ENCODE results near the gene ADAM19. TPM values are rescaled to one million over a fixed set of nuclear protein-coding genes. Genes with fewer than 3 reads are reported as not detected.

ADAM19 gene
- polyA plus RNA-seq, 1 donor from 2014 or later = 9.9 TPM

GRCh38 chr5:157478726-157479125 lies 96.8 kb downstream of the ADAM19 start:
- Histone ChIP-seq H3K9me2 (ENCODE audit: insufficient read depth, low read length) (no peaks in the 10 kb centered on the region), H3K4me3 (ENCODE audit: low read length) (no peak overlapping the region), H3K36me3 (ENCODE audit: insufficient read depth, low read length) (peaks cover 8% of the 10 kb centered on the region), H3K9ac (ENCODE audit: low read length) (no peak overlapping the region), H3K27ac (ENCODE audit: low read length) (no peak overlapping the region), H3K27me3 (ENCODE audit: insufficient read depth, low read depth, low read length) (no peaks in the 10 kb centered on the region), H4K20me1 (ENCODE audit: insufficient read depth) (no peaks in the 10 kb centered on the region), H3K79me2 (replicated peaks; ENCODE audit: insufficient read depth, low read length) (no peaks in the 10 kb centered on the region), H2AFZ (ENCODE audit: low read depth, low read length) (no peak overlapping the region), H3K9me3 (ENCODE audit: low read length) (no peaks in the 10 kb centered on the region), H3K4me2 (ENCODE audit: low read length) (no peak overlapping the region), H3F3A (ENCODE audit: insufficient read depth, low read length, poor library complexity, severe bottlenecking) (no peaks in the 10 kb centered on the region)
- no peak for TF ChIP-seq EZH2 (IDR thresholded peaks at IDR 0.05; ENCODE audit: borderline replicate concordance, insufficient read depth, low read length, poor library complexity, severe bottlenecking)
- TF ChIP-seq, protein P1, sequence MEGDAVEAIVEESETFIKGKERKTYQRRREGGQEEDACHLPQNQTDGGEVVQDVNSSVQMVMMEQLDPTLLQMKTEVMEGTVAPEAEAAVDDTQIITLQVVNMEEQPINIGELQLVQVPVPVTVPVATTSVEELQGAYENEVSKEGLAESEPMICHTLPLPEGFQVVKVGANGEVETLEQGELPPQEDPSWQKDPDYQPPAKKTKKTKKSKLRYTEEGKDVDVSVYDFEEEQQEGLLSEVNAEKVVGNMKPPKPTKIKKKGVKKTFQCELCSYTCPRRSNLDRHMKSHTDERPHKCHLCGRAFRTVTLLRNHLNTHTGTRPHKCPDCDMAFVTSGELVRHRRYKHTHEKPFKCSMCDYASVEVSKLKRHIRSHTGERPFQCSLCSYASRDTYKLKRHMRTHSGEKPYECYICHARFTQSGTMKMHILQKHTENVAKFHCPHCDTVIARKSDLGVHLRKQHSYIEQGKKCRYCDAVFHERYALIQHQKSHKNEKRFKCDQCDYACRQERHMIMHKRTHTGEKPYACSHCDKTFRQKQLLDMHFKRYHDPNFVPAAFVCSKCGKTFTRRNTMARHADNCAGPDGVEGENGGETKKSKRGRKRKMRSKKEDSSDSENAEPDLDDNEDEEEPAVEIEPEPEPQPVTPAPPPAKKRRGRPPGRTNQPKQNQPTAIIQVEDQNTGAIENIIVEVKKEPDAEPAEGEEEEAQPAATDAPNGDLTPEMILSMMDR (IDR thresholded peaks at IDR 0.05; ENCODE audit: poor library complexity, severe bottlenecking) = no peak
- no peak for TF ChIP-seq RAD21 (conservative IDR thresholded peaks at IDR 0.05)
- no peak for TF ChIP-seq EP300 (conservative IDR thresholded peaks at IDR 0.05; ENCODE audit: poor library complexity, severe bottlenecking)
- no peak for TF ChIP-seq MXI1 (conservative IDR thresholded peaks at IDR 0.05; ENCODE audit: poor library complexity, severe bottlenecking)
- TF ChIP-seq POLR2AphosphoS5 (IDR thresholded peaks at IDR 0.05) = no peak
- no peak for TF ChIP-seq SMC3 (conservative IDR thresholded peaks at IDR 0.05; ENCODE audit: poor library complexity)
- no peak for TF ChIP-seq TAF1 (IDR thresholded peaks at IDR 0.05; ENCODE audit: low read depth)

DNA sequence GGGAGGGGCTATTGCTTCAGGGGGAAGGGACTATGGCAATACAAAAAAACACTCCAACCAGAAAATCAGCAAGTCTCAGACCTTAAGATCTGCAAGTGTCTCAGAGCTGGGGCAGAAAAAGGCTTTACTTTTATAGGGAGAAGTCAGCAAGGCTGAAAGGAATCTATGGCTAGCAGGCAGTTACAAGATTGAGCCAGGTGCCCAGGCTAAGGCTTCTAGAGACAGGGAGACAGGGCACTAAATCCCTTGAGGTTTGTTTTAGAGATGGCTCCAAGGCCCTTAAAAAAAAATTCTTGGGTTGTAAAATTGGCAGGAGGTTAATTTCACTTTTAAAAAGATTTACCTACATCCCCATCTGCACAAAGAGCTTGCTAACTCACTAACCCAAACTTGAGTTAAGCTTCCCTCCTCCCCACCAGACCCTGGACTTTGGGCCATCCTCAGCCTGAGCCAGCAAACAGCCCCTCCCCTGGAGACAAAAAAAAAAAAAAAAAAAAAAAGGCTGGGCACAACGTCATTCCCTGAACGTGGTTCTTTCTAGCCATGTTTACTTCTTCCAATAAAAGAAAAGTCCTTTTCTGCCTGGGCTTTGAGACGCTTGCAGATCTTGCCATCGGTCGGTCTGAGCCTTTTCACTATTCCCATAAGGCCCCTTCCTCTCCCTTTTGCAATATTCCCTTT lies 97.6 kb downstream of the ADAM19 start:
- no peak overlapping the region for H2AFZ ChIP-seq (ENCODE audit: low read depth, low read length)
- H3K79me2 ChIP-seq (replicated peaks; ENCODE audit: insufficient read depth, low read length) = no peaks in the 10 kb centered on the region
- no peak overlapping the region for H3K4me3 ChIP-seq (ENCODE audit: low read length)
- TF ChIP-seq, protein P2, sequence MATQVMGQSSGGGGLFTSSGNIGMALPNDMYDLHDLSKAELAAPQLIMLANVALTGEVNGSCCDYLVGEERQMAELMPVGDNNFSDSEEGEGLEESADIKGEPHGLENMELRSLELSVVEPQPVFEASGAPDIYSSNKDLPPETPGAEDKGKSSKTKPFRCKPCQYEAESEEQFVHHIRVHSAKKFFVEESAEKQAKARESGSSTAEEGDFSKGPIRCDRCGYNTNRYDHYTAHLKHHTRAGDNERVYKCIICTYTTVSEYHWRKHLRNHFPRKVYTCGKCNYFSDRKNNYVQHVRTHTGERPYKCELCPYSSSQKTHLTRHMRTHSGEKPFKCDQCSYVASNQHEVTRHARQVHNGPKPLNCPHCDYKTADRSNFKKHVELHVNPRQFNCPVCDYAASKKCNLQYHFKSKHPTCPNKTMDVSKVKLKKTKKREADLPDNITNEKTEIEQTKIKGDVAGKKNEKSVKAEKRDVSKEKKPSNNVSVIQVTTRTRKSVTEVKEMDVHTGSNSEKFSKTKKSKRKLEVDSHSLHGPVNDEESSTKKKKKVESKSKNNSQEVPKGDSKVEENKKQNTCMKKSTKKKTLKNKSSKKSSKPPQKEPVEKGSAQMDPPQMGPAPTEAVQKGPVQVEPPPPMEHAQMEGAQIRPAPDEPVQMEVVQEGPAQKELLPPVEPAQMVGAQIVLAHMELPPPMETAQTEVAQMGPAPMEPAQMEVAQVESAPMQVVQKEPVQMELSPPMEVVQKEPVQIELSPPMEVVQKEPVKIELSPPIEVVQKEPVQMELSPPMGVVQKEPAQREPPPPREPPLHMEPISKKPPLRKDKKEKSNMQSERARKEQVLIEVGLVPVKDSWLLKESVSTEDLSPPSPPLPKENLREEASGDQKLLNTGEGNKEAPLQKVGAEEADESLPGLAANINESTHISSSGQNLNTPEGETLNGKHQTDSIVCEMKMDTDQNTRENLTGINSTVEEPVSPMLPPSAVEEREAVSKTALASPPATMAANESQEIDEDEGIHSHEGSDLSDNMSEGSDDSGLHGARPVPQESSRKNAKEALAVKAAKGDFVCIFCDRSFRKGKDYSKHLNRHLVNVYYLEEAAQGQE (IDR thresholded peaks at IDR 0.05; ENCODE audit: borderline replicate concordance) = no peak
- TF ChIP-seq TAF1 (IDR thresholded peaks at IDR 0.05; ENCODE audit: low read depth) = no peak
- TF ChIP-seq SMC3 (conservative IDR thresholded peaks at IDR 0.05; ENCODE audit: poor library complexity) = no peak
- TF ChIP-seq, protein P1 (IDR thresholded peaks at IDR 0.05; ENCODE audit: poor library complexity, severe bottlenecking) = no peak
- no peak for TF ChIP-seq EP300 (conservative IDR thresholded peaks at IDR 0.05; ENCODE audit: poor library complexity, severe bottlenecking)
- TF ChIP-seq RAD21 (conservative IDR thresholded peaks at IDR 0.05) = no peak
- TF ChIP-seq EZH2 (IDR thresholded peaks at IDR 0.05; ENCODE audit: borderline replicate concordance, insufficient read depth, low read length, poor library complexity, severe bottlenecking) = no peak
- TF ChIP-seq POLR2AphosphoS5 (IDR thresholded peaks at IDR 0.05) = no peak
- TF ChIP-seq MXI1 (conservative IDR thresholded peaks at IDR 0.05; ENCODE audit: poor library complexity, severe bottlenecking) = no peak
- no peaks in the 10 kb centered on the region for H3K9me2 ChIP-seq (ENCODE audit: insufficient read depth, low read length)
- H4K20me1 ChIP-seq (ENCODE audit: insufficient read depth) = no peaks in the 10 kb centered on the region
- H3K4me2 ChIP-seq (ENCODE audit: low read length) = no peak overlapping the region
- H3K27ac ChIP-seq (ENCODE audit: low read length) = no peak overlapping the region
- no peak overlapping the region for H3K9ac ChIP-seq (ENCODE audit: low read length)
- no peaks in the 10 kb centered on the region for H3F3A ChIP-seq (ENCODE audit: insufficient read depth, low read length, poor library complexity, severe bottlenecking)
- H3K9me3 ChIP-seq (ENCODE audit: low read length) = no peaks in the 10 kb centered on the region
- peaks cover 11% of the 10 kb centered on the region for H3K36me3 ChIP-seq (ENCODE audit: insufficient read depth, low read length)
- no peaks in the 10 kb centered on the region for H3K27me3 ChIP-seq (ENCODE audit: insufficient read depth, low read depth, low read length)
